ENCODE results near the gene ATP6V0B. TPM values are rescaled to one million over a fixed set of nuclear protein-coding genes. Genes with fewer than 3 reads are reported as not detected.
A peak's percentile ranks its signal among the peaks of the same experiment; 100 is the strongest.

ATP6V0B gene
- total and polyA plus RNA-seq, 9 of the 15 experiments (the other 6 are each of a cell fraction or from before 2014, with no cell fraction given) = 137 to 328 (median 220) TPM

GRCh38 chr1:43994794-43995790 lies 20.3 kb downstream of the ATP6V0B start (continued):
- TF ChIP-seq CC2D1A (IDR thresholded peaks at IDR 0.05) (peak; percentile 32; the same call in 1 of the 2 replicates), E2F6 (IDR thresholded peaks at IDR 0.05; ENCODE audit: borderline replicate concordance in 1 of 2, extremely low read depth in 1 of 2, insufficient read depth in 1 of 2, insufficient read length in 1 of 2, low read depth in 1 of 2, low read length in 1 of 2, poor library complexity in 1 of 2, severe bottlenecking in 1 of 2) (peak in 1 of 2 experiments; percentile 9), PHF8 (IDR thresholded peaks at IDR 0.05; ENCODE audit: borderline replicate concordance, low read length) (no peak), REST (IDR thresholded peaks at IDR 0.05; ENCODE audit: borderline replicate concordance) (peak; percentile 70), REST (CRISPR knock-in tag; IDR thresholded peaks at IDR 0.05; ENCODE audit: low read depth) (no peak), E2F4 (CRISPR knock-in tag; IDR thresholded peaks at IDR 0.05; ENCODE audit: low read depth) (peak; percentile 45), ZNF395 (CRISPR knock-in tag; IDR thresholded peaks at IDR 0.05) (no peak), HDAC2 (IDR thresholded peaks at IDR 0.05) (0 out of 2 replicates have a peak, but pooled peaks have one; percentile 32), TFAP4 (CRISPR knock-in tag; IDR thresholded peaks at IDR 0.05; ENCODE audit: borderline replicate concordance) (peak; percentile 85), POLR2G (IDR thresholded peaks at IDR 0.05; ENCODE audit: low read depth, low read length) (peak; percentile 46; the same call in 1 of the 2 replicates)

Data from K562 (cell line).